ENCODE data around the gene SGIP1.

DNA sequence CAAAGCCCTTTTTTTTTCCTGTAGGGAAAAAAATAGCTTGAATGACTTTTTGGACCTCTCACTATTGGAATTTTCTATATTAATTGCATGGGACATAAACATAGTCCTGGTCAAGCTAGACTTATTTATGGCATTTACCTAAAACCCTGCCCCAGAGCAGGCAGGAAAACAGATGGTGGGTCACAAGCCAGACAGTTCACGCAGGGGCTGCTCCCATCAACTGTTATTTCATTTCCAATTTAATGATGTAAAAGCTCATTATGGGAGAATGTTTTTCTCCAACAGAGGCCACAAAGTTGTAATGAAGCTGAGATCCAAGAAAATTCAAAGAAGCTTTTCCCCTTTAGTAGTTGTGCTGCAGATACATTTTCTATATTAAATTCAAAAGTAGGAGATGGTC is 99.2 kb downstream of the SGIP1 start:
- TF ChIP-seq EZH2 (IDR thresholded peaks at IDR 0.05): no peak
- TF ChIP-seq POLR2AphosphoS5 (IDR thresholded peaks at IDR 0.05; ENCODE audit: borderline replicate concordance, low read depth, low read length): no peak

All from SK-N-MC (cell line).